Sigmoid colon (tissue), 7 donors: Measurements from ENCODE around the gene PRUNE2. TPM values are rescaled to one million over a fixed set of nuclear protein-coding genes. Genes with fewer than 3 reads are reported as not detected.

ENCODE experiments used
- DNase-seq: peaks from one replicate; pipeline ENCODE4 v3.0.0-alpha.2; 2019
- H3K27ac ChIP-seq, 4 donors: fragments of 200-600 bp; sonication (generic); one replicate each; pipeline ENCODE4 v1.5.1; 2016 to 2019; ENCODE audit warnings: mild to moderate bottlenecking in 1 of 4
- H3K27me3 ChIP-seq, 3 donors: fragments of 200-600 bp; sonication (generic); one replicate each; pipeline ENCODE4 v1.5.1; 2019; ENCODE audit warnings: mild to moderate bottlenecking in 1 of 3
- H3K36me3 ChIP-seq, 4 donors: fragments of 200-600 bp; sonication (generic); one replicate each; pipeline ENCODE4 v1.5.1; 2016 to 2019
- H3K4me1 ChIP-seq, 4 donors: fragments of 200-600 bp; sonication (generic); one replicate each; pipeline ENCODE4 v1.5.1; 2017 to 2019
- H3K4me3 ChIP-seq, 4 donors: fragments of 200-600 bp; sonication (generic); one replicate each; pipeline ENCODE4 v1.5.1; 2017 to 2019; ENCODE audit warnings: mild to moderate bottlenecking in 2 of 4, moderate library complexity in 1 of 4
- H3K9me3 ChIP-seq, 4 donors: fragments of 200-600 bp in 3 of 4; sonication (generic) in 3 of 4; one replicate each; pipeline versions ENCODE4 v1.5.1 to v1.6.1; 2013 to 2019
- CTCF ChIP-seq, 4 experiments: fragments of 450-650 bp in 3 of 4; fragments of 200-600 bp in 1 of 4; IDR thresholded peaks; one replicate each; pipeline ENCODE4 v1.5.1; 2016 to 2019; ENCODE audit warnings: antibody characterized with exemption in 4 of 4, mild to moderate bottlenecking in 3 of 4, moderate library complexity in 2 of 4
- EP300 ChIP-seq, 4 donors: sonication (generic); formaldehyde crosslinking; IDR thresholded peaks; one replicate each; pipeline ENCODE4 v1.6.1; 2017; ENCODE audit warnings: antibody characterized with exemption in 4 of 4
- POLR2A ChIP-seq, 2 donors: fragments of 450-650 bp; IDR thresholded peaks; one replicate each; pipeline ENCODE4 v1.6.1; 2016; ENCODE audit warnings: antibody characterized with exemption in 2 of 2, mild to moderate bottlenecking in 2 of 2, moderate library complexity in 2 of 2
- POLR2AphosphoS5 ChIP-seq, 4 donors: sonication (generic); formaldehyde crosslinking; IDR thresholded peaks; one replicate each; pipeline ENCODE4 v1.6.1; 2017; ENCODE audit warnings: antibody characterized with exemption in 4 of 4
- WGBS, 2 donors: extraction: QIAGEN DNeasy Blood & Tissue Kit; methylation state at CpG; one replicate each; pipeline ENCODE4 v1.1.7; 2013; 5-methylcytosine and 5-hydroxymethylcytosine counted together
- intact Hi-C: fragments of 100-400 bp; cut with DNase I; formaldehyde crosslinking; loops from one replicate; pipeline ENCODE4 v1.15.1; 2023
- polyA plus RNA-seq, 3 donors: library from polyadenylated mRNA; stranded (reverse); fragments of 200-250 nt; gene quantifications; one replicate each; pipeline ENCODE4 v1.2.3, GENCODE V29; 2013
- total RNA-seq, 4 donors: library from RNA; depleted of rRNA; stranded (reverse); fragments of >200 nt; gene quantifications; one replicate each; pipeline ENCODE4 v1.1.0, GENCODE V29; 2016
- donor health status: healthy with polysubstance abuse.
- donor health status: Bipolar disorder and iron deficiency.
- donor health status: healthy.

The PRUNE2 gene
- total and polyA plus RNA-seq, 7 donors, result 7.4 to 536 (median 440) TPM

- intact Hi-C loops, result no loop called here
- DNase-seq, result no peak
- Histone ChIP-seq H3K4me3 (no peak overlapping the region), H3K9me3 (no peaks in the 10 kb centered on the region), H3K27me3 (no peaks in the 10 kb centered on the region), H3K36me3 (no peaks in the 10 kb centered on the region), H3K27ac (peak overlapping the region; percentile 77 to 95 (median 87)), H3K4me1 (peaks cover 0 to 63% (median 60%) of the 10 kb centered on the region in 4 donors)
- TF ChIP-seq POLR2AphosphoS5 (IDR thresholded peaks at IDR 0.05), result no peak
- no peak for TF ChIP-seq POLR2A (IDR thresholded peaks at IDR 0.05)
- TF ChIP-seq EP300 (IDR thresholded peaks at IDR 0.05), result no peak
- TF ChIP-seq CTCF (IDR thresholded peaks at IDR 0.05), result no peak
These were observed 28.0 kb downstream of the PRUNE2 start for GRCh38 chr9:76877961-76878360.

DNA sequence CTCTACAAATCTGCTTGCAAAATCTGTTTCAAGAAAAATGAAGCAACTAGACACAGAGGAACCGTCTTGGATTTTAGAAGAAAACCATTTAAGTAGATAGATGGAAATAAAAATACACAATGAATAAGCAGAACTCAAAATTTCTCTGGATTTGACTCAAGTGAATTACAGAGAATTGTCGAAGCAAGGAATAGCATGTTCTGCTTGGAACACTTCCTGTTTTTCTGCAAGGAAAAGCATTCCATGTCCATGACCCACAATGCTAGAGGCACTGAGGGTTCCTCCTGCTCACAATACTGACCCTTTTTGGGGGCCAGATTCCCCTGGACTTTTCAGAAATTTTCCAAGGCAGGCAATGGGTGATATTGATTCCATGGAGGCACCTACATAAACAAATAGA, 29.8 kb downstream of the PRUNE2 start:
- Histone ChIP-seq H3K4me3 (no peak overlapping the region), H3K27ac (peak overlapping the region; percentile 77 to 95 (median 87)), H3K36me3 (no peaks in the 10 kb centered on the region), H3K9me3 (no peaks in the 10 kb centered on the region), H3K4me1 (peaks cover 0 to 79% (median 64%) of the 10 kb centered on the region in 4 donors), H3K27me3 (no peaks in the 10 kb centered on the region)
- intact Hi-C loops, result no loop called here
- no peak for DNase-seq
- WGBS, 2 donors, result 80 to 88% methylated on average over 2 of the region's 2 CpGs
- no peak for TF ChIP-seq CTCF (IDR thresholded peaks at IDR 0.05)
- TF ChIP-seq POLR2A (IDR thresholded peaks at IDR 0.05), result no peak
- TF ChIP-seq POLR2AphosphoS5 (IDR thresholded peaks at IDR 0.05), result peak; percentile 41 to 76 (median 64)
- TF ChIP-seq EP300 (IDR thresholded peaks at IDR 0.05), result peak in 3 of 4 donors; percentile 53 to 88 (median 84)

- WGBS, 2 donors, result 88 to 90% methylated on average over 2 of the region's 2 CpGs
- no peaks in the 10 kb centered on the region for H3K9me3 ChIP-seq
- H3K27ac ChIP-seq, result peak overlapping the region; percentile 77 to 95 (median 87)
- H3K36me3 ChIP-seq, result no peaks in the 10 kb centered on the region
- no peak for TF ChIP-seq POLR2A (IDR thresholded peaks at IDR 0.05)
- no peak for TF ChIP-seq POLR2AphosphoS5 (IDR thresholded peaks at IDR 0.05)
- TF ChIP-seq EP300 (IDR thresholded peaks at IDR 0.05), result no peak
- TF ChIP-seq CTCF (IDR thresholded peaks at IDR 0.05), result no peak
- no peaks in the 10 kb centered on the region for H3K27me3 ChIP-seq
- intact Hi-C loops, result loop anchor here (5.0 kb wide), 1 partner anchor 37 kb away; no protein-coding TSS in a partner anchor
- peak overlapping the region in 1 of 4 donors; percentile 12 for H3K4me3 ChIP-seq
- no peak for DNase-seq
- peaks cover 0 to 86% (median 63%) of the 10 kb centered on the region in 4 donors for H3K4me1 ChIP-seq
These were observed 32.1 kb downstream of the PRUNE2 start for GRCh38 chr9:76873821-76874220.

DNA sequence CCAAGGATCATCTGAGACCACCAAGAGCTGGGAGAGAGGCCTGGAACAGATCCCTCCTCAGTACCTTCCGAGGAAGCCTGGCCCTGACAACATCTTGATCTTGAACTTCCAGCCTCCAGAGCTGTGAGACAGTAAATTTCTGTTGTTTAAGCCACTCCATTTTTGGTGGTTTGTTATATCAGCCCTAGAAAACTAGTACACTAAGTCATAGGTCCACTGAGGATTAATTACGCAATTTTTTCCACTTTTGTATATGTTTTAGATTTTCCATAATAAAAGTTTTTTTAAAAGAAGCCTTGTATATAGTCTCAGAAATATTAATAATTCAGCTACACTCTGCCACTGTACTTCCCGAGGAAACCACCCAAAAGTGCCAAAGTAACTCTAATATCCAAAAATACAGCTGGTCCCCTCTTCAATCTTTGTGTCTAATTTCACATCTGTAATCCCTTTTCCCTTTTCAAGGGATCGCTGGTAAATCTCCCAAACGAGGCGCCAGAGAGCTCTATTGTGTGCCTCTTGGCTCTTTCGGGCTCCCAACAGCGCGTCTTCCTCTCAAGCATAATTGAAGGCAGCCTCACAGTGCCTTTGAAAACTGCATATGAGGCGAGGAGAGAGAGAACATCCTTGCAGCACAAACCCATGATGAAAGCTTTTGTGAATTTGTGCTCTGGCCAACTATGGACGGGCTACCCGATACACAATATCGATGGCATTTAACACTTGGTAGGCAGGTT, 32.7 kb downstream of the PRUNE2 start:
- intact Hi-C loops, result loop anchor here (5.0 kb wide), 1 partner anchor 36 kb away; no protein-coding TSS in a partner anchor
- TF ChIP-seq POLR2AphosphoS5 (IDR thresholded peaks at IDR 0.05), result peak; percentile 15 to 38 (median 33)
- TF ChIP-seq EP300 (IDR thresholded peaks at IDR 0.05), result no peak
- no peak for TF ChIP-seq POLR2A (IDR thresholded peaks at IDR 0.05)
- WGBS, 2 donors, result 60 to 86% methylated on average over 13 of the region's 13 CpGs
- Histone ChIP-seq H3K9me3 (no peaks in the 10 kb centered on the region), H3K27me3 (no peaks in the 10 kb centered on the region), H3K4me1 (peaks cover 0 to 87% (median 63%) of the 10 kb centered on the region in 4 donors), H3K4me3 (peak overlapping the region in 1 of 4 donors; percentile 12), H3K27ac (peak overlapping the region; percentile 77 to 95 (median 87)), H3K36me3 (no peaks in the 10 kb centered on the region)
- peak; percentile 70 for DNase-seq

DNA sequence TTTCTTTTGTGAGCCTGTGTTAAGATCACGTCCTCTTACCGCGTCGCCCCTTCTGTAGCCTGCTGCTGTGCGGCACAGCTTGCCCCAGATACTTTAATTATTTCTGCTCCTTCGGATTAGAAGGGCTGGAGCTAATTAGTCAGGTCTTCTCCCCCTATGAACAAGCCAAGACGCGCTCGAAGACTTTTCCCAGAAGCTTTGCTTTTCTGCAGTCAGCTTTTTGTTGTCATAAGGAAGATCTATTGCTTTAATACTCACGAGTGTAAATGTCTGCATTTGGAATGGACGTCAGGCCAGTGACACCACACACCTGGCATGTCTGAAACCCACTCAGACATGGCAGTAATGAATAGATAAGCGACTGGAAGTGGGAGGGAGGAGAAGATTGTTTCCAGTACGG, 37.0 kb downstream of the PRUNE2 start:
- H3K27me3 ChIP-seq, result no peaks in the 10 kb centered on the region
- no peak for DNase-seq
- WGBS, 2 donors, result 69 to 81% methylated on average over 13 of the region's 13 CpGs
- H3K4me1 ChIP-seq, result peaks cover 0 to 87% (median 58%) of the 10 kb centered on the region in 4 donors
- H3K27ac ChIP-seq, result peak overlapping the region; percentile 73 to 95 (median 82)
- intact Hi-C loops, result loop anchor here (5.0 kb wide), 1 partner anchor 52 kb away; no protein-coding TSS in a partner anchor
- TF ChIP-seq CTCF (IDR thresholded peaks at IDR 0.05) (no peak), EP300 (IDR thresholded peaks at IDR 0.05) (no peak), POLR2A (IDR thresholded peaks at IDR 0.05) (no peak), POLR2AphosphoS5 (IDR thresholded peaks at IDR 0.05) (peak in 3 of 4 donors; percentile 17 to 34 (median 21))
- H3K36me3 ChIP-seq, result no peaks in the 10 kb centered on the region
- H3K9me3 ChIP-seq, result no peaks in the 10 kb centered on the region
- peak overlapping the region in 3 of 4 donors; percentile 11 to 21 (median 20) for H3K4me3 ChIP-seq
